ENCODE data around the gene NCAPG2.

GRCh38 chr7:158645842-158646241, 58.8 kb downstream of the NCAPG2 start:
- TF ChIP-seq CTCF (IDR thresholded peaks at IDR 0.05) (no peak), ZFX (IDR thresholded peaks at IDR 0.05; ENCODE audit: borderline replicate concordance) (no peak)

Measured in 22Rv1 (cell line).